PC-9 (cell line): ENCODE data around the gene DNAJC2.

ENCODE experiments used
- EZH2 ChIP-seq: fragments of 200-600 bp; sonication (generic); IDR thresholded peaks from 2 replicates; pipeline ENCODE4 v1.8.0; 2017; ENCODE audit warnings: antibody characterized with exemption, low read depth
- TF ChIP-seq, protein P1 (sequence below): fragments of 200-600 bp; sonication (generic); conservative IDR thresholded peaks from 2 replicates; pipeline ENCODE4 v1.6.1; 2017; ENCODE audit warnings: mixed run types, antibody characterized with exemption, mild to moderate bottlenecking, moderate library complexity

- no peak for TF ChIP-seq EZH2
- TF ChIP-seq, protein P1, sequence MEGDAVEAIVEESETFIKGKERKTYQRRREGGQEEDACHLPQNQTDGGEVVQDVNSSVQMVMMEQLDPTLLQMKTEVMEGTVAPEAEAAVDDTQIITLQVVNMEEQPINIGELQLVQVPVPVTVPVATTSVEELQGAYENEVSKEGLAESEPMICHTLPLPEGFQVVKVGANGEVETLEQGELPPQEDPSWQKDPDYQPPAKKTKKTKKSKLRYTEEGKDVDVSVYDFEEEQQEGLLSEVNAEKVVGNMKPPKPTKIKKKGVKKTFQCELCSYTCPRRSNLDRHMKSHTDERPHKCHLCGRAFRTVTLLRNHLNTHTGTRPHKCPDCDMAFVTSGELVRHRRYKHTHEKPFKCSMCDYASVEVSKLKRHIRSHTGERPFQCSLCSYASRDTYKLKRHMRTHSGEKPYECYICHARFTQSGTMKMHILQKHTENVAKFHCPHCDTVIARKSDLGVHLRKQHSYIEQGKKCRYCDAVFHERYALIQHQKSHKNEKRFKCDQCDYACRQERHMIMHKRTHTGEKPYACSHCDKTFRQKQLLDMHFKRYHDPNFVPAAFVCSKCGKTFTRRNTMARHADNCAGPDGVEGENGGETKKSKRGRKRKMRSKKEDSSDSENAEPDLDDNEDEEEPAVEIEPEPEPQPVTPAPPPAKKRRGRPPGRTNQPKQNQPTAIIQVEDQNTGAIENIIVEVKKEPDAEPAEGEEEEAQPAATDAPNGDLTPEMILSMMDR: no peak
Measured at GRCh38 chr7:103314852-103315251, 29.7 kb downstream of the DNAJC2 start.
